ENCODE results near the gene RASSF6. TPM values are rescaled to one million over a fixed set of nuclear protein-coding genes. Genes with fewer than 3 reads are reported as not detected.

The RASSF6 gene
- polyA plus RNA-seq, 1 of the 3 experiments (the other 2 are of a cell fraction), result not detected

- H3K9me3 ChIP-seq, result no peaks in the 10 kb centered on the region
- no peak overlapping the region for H3K9ac ChIP-seq
- H2AFZ ChIP-seq (ENCODE audit: low read depth), result no peak overlapping the region
- TF ChIP-seq RFX5 (IDR thresholded peaks at IDR 0.05; ENCODE audit: low read length) (no peak), JUND (IDR thresholded peaks at IDR 0.05) (no peak), RXRA (IDR thresholded peaks at IDR 0.05; ENCODE audit: borderline replicate concordance, low read depth) (no peak), ZBTB33 (IDR thresholded peaks at IDR 0.05; ENCODE audit: borderline replicate concordance, low read depth) (no peak), GATA2 (CRISPR knock-in tag; IDR thresholded peaks at IDR 0.05) (no peak), SMC3 (IDR thresholded peaks at IDR 0.05; ENCODE audit: low read depth, low read length) (no peak)
- no peaks in the 10 kb centered on the region for H3K4me1 ChIP-seq (ENCODE audit: control insufficient read depth in 1 of 2, insufficient read depth in 2 of 2, low read depth in 1 of 2, low read length in 1 of 2)
- no peak overlapping the region for H3K4me3 ChIP-seq (ENCODE audit: low read depth in 2 of 2, low read length in 1 of 2)
- POLR2A ChIA-PET, result no interaction called here
- CTCF ChIA-PET, result no interaction called here
- H4K20me1 ChIP-seq (ENCODE audit: insufficient read depth), result no peaks in the 10 kb centered on the region
- no peaks in the 10 kb centered on the region for H3K9me2 ChIP-seq
- no peak overlapping the region for H3K4me2 ChIP-seq
- DNase-seq, result no peak
- no peaks in the 10 kb centered on the region for H3K79me2 ChIP-seq (ENCODE audit: insufficient read depth)
- no peaks in the 10 kb centered on the region for H3K36me3 ChIP-seq (replicated peaks in 1 of 2; ENCODE audit: control insufficient read depth in 1 of 2, insufficient read depth in 2 of 2, low read length in 1 of 2)
- H3F3A ChIP-seq (replicated peaks; ENCODE audit: insufficient read depth), result no peaks in the 10 kb centered on the region
- no peak overlapping the region for H3K27ac ChIP-seq (ENCODE audit: low read depth in 2 of 2, low read length in 1 of 2)
- H3K27me3 ChIP-seq (ENCODE audit: insufficient read depth), result peaks cover 3% of the 10 kb centered on the region
These were observed 5.8 kb downstream of the RASSF6 start for GRCh38 chr4:73614311-73614867.

GRCh38 chr4:73613130-73613529 is 7.1 kb downstream of the RASSF6 start:
- H3K4me2 ChIP-seq, result no peak overlapping the region
- no peaks in the 10 kb centered on the region for H4K20me1 ChIP-seq (ENCODE audit: insufficient read depth)
- CTCF ChIA-PET, result no interaction called here
- no peaks in the 10 kb centered on the region for H3K9me2 ChIP-seq
- no peaks in the 10 kb centered on the region for H3K79me2 ChIP-seq (ENCODE audit: insufficient read depth)
- no peaks in the 10 kb centered on the region for H3K9me3 ChIP-seq
- 7% methylated on average over 2 of the region's 2 CpGs for WGBS (ENCODE audit: low lambda C conversion rate)
- H3K27ac ChIP-seq (ENCODE audit: low read depth in 2 of 2, low read length in 1 of 2), result no peak overlapping the region
- H3K9ac ChIP-seq, result no peak overlapping the region
- no peaks in the 10 kb centered on the region for H3F3A ChIP-seq (replicated peaks; ENCODE audit: insufficient read depth)
- H3K36me3 ChIP-seq (replicated peaks in 1 of 2; ENCODE audit: control insufficient read depth in 1 of 2, insufficient read depth in 2 of 2, low read length in 1 of 2), result no peaks in the 10 kb centered on the region
- H2AFZ ChIP-seq (ENCODE audit: low read depth), result no peak overlapping the region
- no peaks in the 10 kb centered on the region for H3K4me1 ChIP-seq (ENCODE audit: control insufficient read depth in 1 of 2, insufficient read depth in 2 of 2, low read depth in 1 of 2, low read length in 1 of 2)
- POLR2A ChIA-PET, result no interaction called here
- no peak overlapping the region for H3K4me3 ChIP-seq (ENCODE audit: low read depth in 2 of 2, low read length in 1 of 2)
- no peak for DNase-seq
- no peaks in the 10 kb centered on the region; the same call in none of the 2 replicates for H3K27me3 ChIP-seq (ENCODE audit: insufficient read depth)
- TF ChIP-seq RAD21 (IDR thresholded peaks at IDR 0.05; ENCODE audit: low read length) (no peak), USF1 (IDR thresholded peaks at IDR 0.05; ENCODE audit: borderline replicate concordance, low read depth) (no peak), NRF1 (IDR thresholded peaks at IDR 0.05; ENCODE audit: low read depth, low read length) (no peak), MEF2A (IDR thresholded peaks at IDR 0.05; ENCODE audit: borderline replicate concordance, low read depth) (no peak), SIN3A (IDR thresholded peaks at IDR 0.05; ENCODE audit: borderline replicate concordance, low read depth, low read length) (no peak), NFIC (IDR thresholded peaks at IDR 0.05; ENCODE audit: borderline replicate concordance) (no peak), GABPA (IDR thresholded peaks at IDR 0.05; ENCODE audit: low read depth) (no peak), POLR2AphosphoS5 (IDR thresholded peaks at IDR 0.05; ENCODE audit: low read depth, low read length) (no peak), ELF1 (IDR thresholded peaks at IDR 0.05) (no peak), SMC3 (IDR thresholded peaks at IDR 0.05; ENCODE audit: low read depth, low read length) (no peak), EP300 (IDR thresholded peaks at IDR 0.05; ENCODE audit: borderline replicate concordance in 1 of 2, low read depth in 1 of 2, low read length in 1 of 2) (no peak), EZH2phosphoT487 (IDR thresholded peaks at IDR 0.05; ENCODE audit: borderline replicate concordance, low read depth) (no peak), CHD2 (IDR thresholded peaks at IDR 0.05; ENCODE audit: low read length, partially characterized antibody) (no peak), FOXJ3 (CRISPR knock-in tag; IDR thresholded peaks at IDR 0.05) (no peak), ZBTB33 (IDR thresholded peaks at IDR 0.05; ENCODE audit: borderline replicate concordance, low read depth) (no peak), JUND (IDR thresholded peaks at IDR 0.05) (no peak), TEAD4 (IDR thresholded peaks at IDR 0.05; ENCODE audit: borderline replicate concordance, insufficient read depth) (no peak), GATA2 (CRISPR knock-in tag; IDR thresholded peaks at IDR 0.05) (no peak), IRF3 (IDR thresholded peaks at IDR 0.05; ENCODE audit: low read depth, low read length) (no peak)
